HS-27A (cell line): ENCODE data around the gene GAK.

ENCODE experiments used
- DNase-seq: peaks from one replicate; pipeline ENCODE4 v3.0.0-alpha.2; 2012; ENCODE audit warnings: low read depth, missing footprints

Gene GAK

GRCh38 chr4:827209-828081, 104.7 kb downstream of the GAK start:
- DNase-seq = no peak

- no peak for DNase-seq
Observed at GRCh38 chr4:826508-827208, 105.5 kb downstream of the GAK start.

- no peak for DNase-seq
Observed at GRCh38 chr4:825971-826330, 106.2 kb downstream of the GAK start, which contains the start of gene CPLX1. CPLX1 (minus strand) TSS chr4:826129; CDS start chr4:824522, 1,607 bp downstream.

GRCh38 chr4:825063-825970, 106.8 kb downstream of the GAK start:
- DNase-seq = no peak

- no peak for DNase-seq
Observed at GRCh38 chr4:824461-825062, 107.6 kb downstream of the GAK start.

- no peak for DNase-seq
Observed at GRCh38 chr4:823761-824460, 108.2 kb downstream of the GAK start.

GRCh38 chr4:823176-823760, 108.8 kb downstream of the GAK start:
- DNase-seq = no peak

- no peak for DNase-seq
Observed at GRCh38 chr4:822361-823175, 109.5 kb downstream of the GAK start.

- no peak for DNase-seq
Observed at GRCh38 chr4:821631-822030, 110.5 kb downstream of the GAK start.

GRCh38 chr4:821181-821591, 110.9 kb downstream of the GAK start:
- no peak for DNase-seq

- DNase-seq = no peak
Observed at GRCh38 chr4:820230-821172, 111.6 kb downstream of the GAK start.

GRCh38 chr4:819401-820229, 112.5 kb downstream of the GAK start:
- no peak for DNase-seq

- DNase-seq = no peak
Observed at GRCh38 chr4:818106-818921, 113.8 kb downstream of the GAK start.

GRCh38 chr4:815464-816146, 116.5 kb downstream of the GAK start:
- no peak for DNase-seq

- no peak for DNase-seq
Observed at GRCh38 chr4:814312-814850, 117.7 kb downstream of the GAK start.

GRCh38 chr4:813900-814299, 118.2 kb downstream of the GAK start:
- no peak for DNase-seq
